HG03097 (cell line): ENCODE measurements around the gene CCDC87.
"Not testable (repeated sequence)": the region's sequence is repeated elsewhere in the genome, so short reads cannot be mapped to it uniquely, and the experiment has no call there.

Source experiments
- ATAC-seq: cut with Tn5 transposase; IDR thresholded peaks from one replicate; pipeline ENCODE4 v1.9.1; 2021; ENCODE audit not compliant: unreplicated experiment, low FRiP score

CCDC87 gene, protein sequence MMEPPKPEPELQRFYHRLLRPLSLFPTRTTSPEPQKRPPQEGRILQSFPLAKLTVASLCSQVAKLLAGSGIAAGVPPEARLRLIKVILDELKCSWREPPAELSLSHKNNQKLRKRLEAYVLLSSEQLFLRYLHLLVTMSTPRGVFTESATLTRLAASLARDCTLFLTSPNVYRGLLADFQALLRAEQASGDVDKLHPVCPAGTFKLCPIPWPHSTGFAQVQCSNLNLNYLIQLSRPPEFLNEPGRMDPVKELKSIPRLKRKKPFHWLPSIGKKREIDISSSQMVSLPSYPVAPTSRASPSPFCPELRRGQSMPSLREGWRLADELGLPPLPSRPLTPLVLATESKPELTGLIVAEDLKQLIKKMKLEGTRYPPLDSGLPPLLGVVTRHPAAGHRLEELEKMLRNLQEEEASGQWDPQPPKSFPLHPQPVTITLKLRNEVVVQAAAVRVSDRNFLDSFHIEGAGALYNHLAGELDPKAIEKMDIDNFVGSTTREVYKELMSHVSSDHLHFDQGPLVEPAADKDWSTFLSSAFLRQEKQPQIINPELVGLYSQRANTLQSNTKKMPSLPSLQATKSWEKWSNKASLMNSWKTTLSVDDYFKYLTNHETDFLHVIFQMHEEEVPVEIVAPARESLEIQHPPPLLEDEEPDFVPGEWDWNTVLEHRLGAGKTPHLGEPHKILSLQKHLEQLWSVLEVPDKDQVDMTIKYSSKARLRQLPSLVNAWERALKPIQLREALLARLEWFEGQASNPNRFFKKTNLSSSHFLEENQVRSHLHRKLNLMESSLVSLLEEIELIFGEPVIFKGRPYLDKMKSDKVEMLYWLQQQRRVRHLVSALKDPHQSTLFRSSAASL

GRCh38 chr11:66592457-66593302 is at the start of gene CCDC87, which contains the start of gene CCS:
Gene CCDC87, minus strand, starts transcription at chr11:66593063. Its CDS starts 48 bp downstream, at chr11:66593015.
Gene CCS, plus strand, starts transcription at chr11:66593185. Its CDS starts 77 bp downstream, at chr11:66593262.
- ATAC-seq, result peak; percentile 82

GRCh38 chr11:66641834-66642233 is 49.0 kb upstream of the CCDC87 start:
- no peak for ATAC-seq

DNA sequence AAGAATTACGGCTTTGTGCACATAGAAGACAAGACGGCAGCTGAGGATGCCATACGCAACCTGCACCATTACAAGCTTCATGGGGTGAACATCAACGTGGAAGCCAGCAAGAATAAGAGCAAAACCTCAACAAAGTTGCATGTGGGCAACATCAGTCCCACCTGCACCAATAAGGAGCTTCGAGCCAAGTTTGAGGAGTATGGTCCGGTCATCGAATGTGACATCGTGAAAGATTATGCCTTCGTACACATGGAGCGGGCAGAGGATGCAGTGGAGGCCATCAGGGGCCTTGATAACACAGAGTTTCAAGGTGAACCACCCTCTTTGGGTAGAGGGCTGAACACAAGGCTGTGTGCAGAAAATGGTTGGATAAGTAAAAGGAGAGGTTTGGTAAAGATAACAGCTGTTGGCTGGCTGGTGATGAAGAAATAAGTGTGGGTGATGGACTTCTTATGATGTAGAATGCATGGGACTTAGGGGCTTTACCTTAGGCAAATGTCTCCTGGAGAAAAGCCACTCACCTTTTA is 47.0 kb upstream of the CCDC87 start:
- ATAC-seq, result not testable (repeated sequence)

- ATAC-seq, result no peak
Observed at GRCh38 chr11:66639066-66639813, 46.4 kb upstream of the CCDC87 start.

DNA sequence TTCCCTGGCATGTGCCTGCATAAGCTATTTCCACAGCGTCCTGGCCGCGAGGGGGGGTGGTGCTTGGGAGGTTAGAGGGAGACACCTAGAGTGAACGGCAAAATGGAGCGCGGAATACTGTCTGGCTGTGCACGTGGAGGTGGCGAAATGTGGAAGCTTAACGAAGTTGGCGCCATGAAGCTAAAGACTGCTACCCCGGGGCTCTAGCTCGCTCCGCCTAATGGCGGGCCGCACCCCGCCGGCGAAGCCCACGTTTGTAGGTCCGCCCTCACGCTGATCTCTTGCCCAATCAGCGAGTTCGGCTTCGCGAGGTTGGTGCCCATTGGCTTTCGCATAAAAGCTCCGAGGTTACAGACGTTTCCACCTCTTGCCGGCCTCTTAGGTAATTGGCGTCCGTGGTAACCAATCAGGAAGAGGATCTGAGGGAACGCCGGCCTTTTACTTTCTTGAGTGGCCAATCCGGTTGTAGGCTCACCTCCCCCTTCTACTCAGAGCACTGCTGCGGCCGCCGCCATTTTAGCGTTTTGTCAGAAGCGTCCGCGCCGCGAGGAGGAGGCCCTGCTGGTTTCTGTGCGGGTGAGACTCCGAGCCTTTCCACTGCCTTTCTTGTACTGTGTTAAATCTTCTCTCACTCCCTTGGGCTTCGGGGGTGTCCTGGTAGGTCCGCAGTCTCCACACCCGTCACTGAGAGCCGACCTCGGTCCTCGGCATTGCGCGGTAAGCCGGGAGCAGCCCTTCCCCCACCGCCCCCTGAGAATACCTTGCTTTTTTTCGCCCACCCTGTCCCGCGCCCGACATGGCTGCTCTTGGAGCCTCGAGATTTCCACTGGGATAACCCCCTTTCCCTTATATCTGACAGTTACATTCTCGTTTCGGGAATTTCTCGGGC is 45.6 kb upstream of the CCDC87 start, which contains the start of gene RBM4:
Gene RBM4 (plus strand): TSS at position 527 of the 889 bp plus-strand sequence. CDS start 1,009 bp downstream, outside the sequence.
- peak; percentile 88 for ATAC-seq

DNA sequence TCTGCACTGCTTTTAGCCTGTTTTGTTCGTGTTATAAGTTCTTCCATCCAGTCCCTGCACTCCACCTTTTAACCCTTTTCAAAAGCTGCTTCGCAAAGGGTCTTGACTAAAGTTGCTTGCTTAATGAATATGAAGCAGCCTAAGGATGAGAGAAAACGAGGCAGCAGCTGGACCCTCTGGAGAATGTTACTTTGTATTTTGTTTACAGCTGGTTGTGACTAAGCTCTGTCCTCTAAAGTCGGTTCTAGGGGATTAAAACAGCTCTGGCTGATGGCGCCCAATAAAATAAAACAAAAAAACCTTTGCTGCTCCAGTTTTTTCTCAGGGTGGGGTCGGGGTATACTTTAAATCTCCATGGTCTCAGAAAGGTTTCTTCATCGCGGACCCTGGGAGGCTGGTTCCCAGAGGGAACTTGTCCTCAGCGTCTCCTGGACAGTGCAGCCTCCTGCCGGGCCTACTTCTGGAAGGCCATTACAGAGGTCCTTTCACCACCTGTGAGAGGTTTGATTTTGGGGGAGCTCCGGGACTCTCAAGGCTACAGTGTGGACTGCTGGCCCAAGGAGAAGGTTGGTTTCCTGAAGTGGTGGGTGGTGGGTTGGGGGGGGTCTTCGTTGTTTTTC is 44.8 kb upstream of the CCDC87 start:
- no peak for ATAC-seq

- no peak for ATAC-seq
Observed at GRCh38 chr11:66636411-66636810, 43.5 kb upstream of the CCDC87 start.

DNA sequence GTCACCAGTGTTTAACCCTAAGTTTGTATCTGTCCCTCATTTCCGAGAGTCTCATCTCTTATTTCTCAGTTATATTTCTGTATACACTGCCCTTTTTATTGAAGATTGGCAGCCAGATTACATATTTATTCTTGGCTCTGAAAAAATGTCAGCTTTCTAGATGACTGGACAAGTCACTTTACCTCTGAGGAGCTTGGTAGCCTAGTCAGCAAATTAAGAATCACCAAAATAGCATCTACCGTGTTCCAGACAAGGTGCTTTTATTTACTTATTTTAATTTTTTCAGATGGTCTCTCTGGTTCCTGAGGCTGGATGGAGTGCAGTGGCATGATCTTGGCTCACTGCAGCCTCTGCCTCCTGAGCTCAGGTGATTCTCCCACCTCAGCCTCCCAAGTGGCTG is 40.1 kb upstream of the CCDC87 start:
- ATAC-seq, result no peak

DNA sequence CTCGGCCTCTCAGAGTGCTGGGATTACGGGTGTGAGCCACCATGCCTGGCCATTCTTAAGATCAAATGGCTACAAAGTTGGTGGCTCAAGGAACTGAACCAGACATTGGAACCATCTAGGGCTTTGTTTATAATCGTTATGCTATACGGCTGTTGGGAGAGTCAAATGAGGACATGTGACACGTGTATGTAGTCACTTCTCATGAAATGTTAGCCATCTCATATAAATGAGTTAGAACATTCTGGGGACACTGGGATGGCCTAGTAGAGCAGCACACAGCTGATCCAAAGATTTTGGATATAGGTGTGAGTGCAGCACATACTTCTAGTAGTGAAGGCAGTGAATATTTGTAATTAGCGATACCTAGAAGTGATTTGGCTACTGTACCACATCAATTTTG is 39.0 kb upstream of the CCDC87 start:
- no peak for ATAC-seq

DNA sequence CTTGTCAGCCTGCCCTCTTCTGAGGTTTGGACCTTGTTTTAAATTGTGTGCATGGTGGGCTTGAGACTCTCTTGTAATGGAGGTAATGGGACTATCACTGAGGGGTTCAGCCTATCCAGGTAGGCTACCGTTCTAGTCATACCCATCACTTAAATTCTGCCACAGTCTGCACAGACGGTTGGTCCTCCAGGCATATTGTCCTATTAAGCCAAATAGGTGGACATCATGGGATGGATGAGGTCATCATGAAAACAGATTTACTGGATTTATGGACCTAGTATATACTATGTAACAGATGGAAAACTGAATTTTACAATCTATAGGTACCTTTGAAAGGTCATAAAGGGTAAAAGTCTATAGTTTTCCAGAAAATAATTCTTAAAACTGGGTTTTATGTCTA is 36.5 kb upstream of the CCDC87 start:
- no peak for ATAC-seq

- ATAC-seq, result no peak
Observed at GRCh38 chr11:66628061-66628603, 35.3 kb upstream of the CCDC87 start.

DNA sequence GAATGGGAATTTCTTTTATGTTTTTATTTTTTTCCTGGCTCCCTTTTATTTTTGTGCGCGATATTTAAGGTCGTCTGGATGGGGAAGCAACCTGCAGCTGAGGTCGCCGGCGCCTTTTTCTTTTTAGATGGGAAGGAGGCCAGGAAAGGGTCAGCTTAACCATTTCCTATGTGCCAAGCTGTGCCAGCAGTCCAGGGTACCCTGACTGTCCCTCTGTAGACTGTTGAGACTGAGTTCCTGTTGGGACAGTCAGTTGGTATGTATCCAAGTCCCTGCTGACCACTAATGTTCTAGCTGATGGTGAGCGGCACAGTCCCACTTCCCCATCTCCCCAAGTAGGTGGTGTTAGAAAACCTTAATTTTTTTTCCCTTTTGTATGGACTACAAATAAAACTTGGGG is 34.1 kb upstream of the CCDC87 start:
- no peak for ATAC-seq

DNA sequence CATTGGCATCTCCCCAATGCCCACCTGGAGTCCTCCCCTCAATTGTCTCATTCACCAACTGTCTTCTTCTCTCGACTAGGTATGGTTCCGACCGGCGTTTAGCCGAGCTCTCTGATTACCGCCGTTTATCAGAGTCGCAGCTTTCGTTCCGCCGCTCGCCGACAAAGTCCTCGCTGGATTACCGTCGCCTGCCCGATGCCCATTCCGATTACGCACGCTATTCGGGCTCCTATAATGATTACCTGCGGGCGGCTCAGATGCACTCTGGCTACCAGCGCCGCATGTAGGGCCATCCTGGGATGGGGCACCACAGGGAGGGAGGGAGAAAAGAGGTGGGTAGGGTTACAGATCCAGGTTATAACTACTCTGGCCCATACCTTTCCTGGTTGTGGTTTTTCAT is 33.5 kb upstream of the CCDC87 start:
- no peak for ATAC-seq

- ATAC-seq, result no peak
Observed at GRCh38 chr11:66625752-66626149, 32.9 kb upstream of the CCDC87 start.

DNA sequence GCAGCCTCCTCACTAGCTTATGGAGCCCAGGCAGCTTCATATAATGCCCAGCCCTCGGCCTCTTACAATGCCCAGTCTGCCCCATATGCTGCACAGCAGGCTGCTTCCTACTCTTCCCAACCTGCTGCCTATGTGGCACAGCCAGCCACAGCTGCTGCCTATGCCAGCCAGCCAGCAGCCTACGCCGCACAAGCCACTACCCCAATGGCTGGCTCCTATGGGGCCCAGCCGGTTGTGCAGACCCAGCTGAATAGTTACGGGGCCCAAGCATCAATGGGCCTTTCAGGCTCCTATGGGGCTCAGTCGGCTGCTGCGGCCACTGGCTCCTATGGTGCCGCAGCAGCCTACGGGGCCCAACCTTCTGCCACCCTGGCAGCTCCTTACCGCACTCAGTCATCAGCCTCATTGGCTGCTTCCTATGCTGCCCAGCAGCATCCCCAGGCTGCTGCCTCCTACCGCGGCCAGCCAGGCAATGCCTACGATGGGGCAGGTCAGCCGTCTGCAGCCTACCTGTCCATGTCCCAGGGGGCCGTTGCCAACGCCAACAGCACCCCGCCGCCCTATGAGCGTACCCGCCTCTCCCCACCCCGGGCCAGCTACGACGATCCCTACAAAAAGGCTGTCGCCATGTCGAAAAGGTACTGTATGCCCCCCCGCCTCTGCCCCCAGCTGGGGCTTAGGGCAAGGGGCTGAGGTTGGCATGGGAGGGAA is 32.3 kb upstream of the CCDC87 start:
- no peak for ATAC-seq

- ATAC-seq, result no peak
Observed at GRCh38 chr11:66624450-66624849, 31.6 kb upstream of the CCDC87 start.

GRCh38 chr11:66619080-66619554 is 26.3 kb upstream of the CCDC87 start:
- ATAC-seq, result no peak
